K562 (cell line): Measurements from ENCODE around the gene CD302. TPM values are rescaled to one million over a fixed set of nuclear protein-coding genes. Genes with fewer than 3 reads are reported as not detected.
"Not testable (repeated sequence)": the region's sequence is repeated elsewhere in the genome, so short reads cannot be mapped to it uniquely, and the experiment has no call there.

Experiments used
- ATAC-seq: fragments of 200-7000 bp; cut with Tn5 transposase; 3 replicates; pipeline ENCODE4 v1.9.1; 2020; ENCODE audit warnings: moderate library complexity
- BruUV-seq: library from RNA; stranded (reverse); fragments of 400-500 nt; replicated peaks from 2 replicates; lab custom pipeline; 2021; lab: Mats Ljungman, UMichigan
- CTCF ChIA-PET: fragments of 300-600 bp; formaldehyde crosslinking; extraction: SDS; loops from one replicate; lab custom pipeline; 2021; ENCODE audit warnings: low intra/inter-chr PET ratio; lab: Yijun Ruan, JAX
- POLR2A ChIA-PET: fragments of 300-600, 350-650 bp; sonication (Branson Sonifier 250); formaldehyde crosslinking; extraction: SDS; loops from one replicate; lab custom pipeline; 2021; ENCODE audit warnings: antibody characterized with exemption, inconsistent platforms; lab: Yijun Ruan, JAX
- DNase-seq, 4 experiments: peaks; one replicate each; pipeline versions ENCODE4 v3.0.0 to v3.0.0-alpha.2; 2011 to 2018; ENCODE audit warnings: low spot score in 3 of 4, mixed read lengths in 3 of 4; ENCODE audit errors: extremely low read depth in 1 of 4
- FAIRE-seq: peaks from 2 replicates; lab custom pipeline; 2011; peaks lifted over from hg19 to GRCh38; lab: Jason Lieb, UNC
- H2AFZ ChIP-seq: 2 replicates; pipeline ENCODE4 v1.6.0; 2011; ENCODE audit warnings: low read depth, low read length, control low read depth, inconsistent platforms
- H3K27ac ChIP-seq: fragments of 200-600 bp; 3 replicates; pipeline ENCODE4 v1.8.0; 2011; ENCODE audit warnings: low read depth, mild to moderate bottlenecking, control low read depth, inconsistent platforms, low read length, moderate library complexity, mixed read lengths; ENCODE audit errors: extremely low read depth
- H3K27me3 ChIP-seq, 2 experiments: fragments of 300-600 bp in 1 of 2; 2 replicates in 1 of 2; 3 replicates in 1 of 2; pipeline versions ENCODE4 v1.6.0 to v1.8.0; 2011; ENCODE audit warnings: inconsistent platforms in 2 of 2, low read length in 2 of 2, mild to moderate bottlenecking in 1 of 2, mixed read lengths in 1 of 2, moderate library complexity in 1 of 2; ENCODE audit not compliant: control insufficient read depth in 2 of 2, insufficient read depth in 2 of 2
- H3K36me3 ChIP-seq: fragments of 300-600 bp; 3 replicates; pipeline ENCODE4 v1.8.0; 2011; ENCODE audit warnings: mild to moderate bottlenecking, low read length, inconsistent platforms; ENCODE audit not compliant: control insufficient read depth, insufficient read depth
- H3K4me1 ChIP-seq, 2 experiments: fragments of 200-600 bp in 1 of 2; replicated peaks in 1 of 2; 2 replicates in 1 of 2; 3 replicates in 1 of 2; pipeline versions ENCODE4 v1.5.1 to v1.8.0; 2011; ENCODE audit warnings: inconsistent platforms in 2 of 2, low read length in 2 of 2, mild to moderate bottlenecking in 1 of 2, mixed read lengths in 1 of 2, moderate library complexity in 1 of 2; ENCODE audit not compliant: control insufficient read depth in 2 of 2, insufficient read depth in 2 of 2
- H3K4me2 ChIP-seq: 2 replicates; pipeline ENCODE4 v1.6.1; 2011; ENCODE audit warnings: low read length, control low read depth, inconsistent platforms, mixed read lengths; ENCODE audit not compliant: insufficient read depth
- H3K4me3 ChIP-seq: fragments of 200-600 bp; sonication (generic), shearing (Covaris generic); 2 replicates; pipeline ENCODE4 v1.5.1; 2016; ENCODE audit warnings: control low read depth, inconsistent platforms
- H3K79me2 ChIP-seq: fragments of 200-600 bp; 3 replicates; pipeline ENCODE4 v1.8.0; 2011; ENCODE audit warnings: low read length, inconsistent platforms; ENCODE audit not compliant: control insufficient read depth, insufficient read depth
- H3K9ac ChIP-seq, 2 experiments: 2 replicates each; pipeline versions ENCODE4 v1.6.0 to v1.6.1; 2011; ENCODE audit warnings: low read depth in 2 of 2, low read length in 2 of 2, control low read depth in 1 of 2, inconsistent platforms in 1 of 2, mild to moderate bottlenecking in 1 of 2, mixed read lengths in 1 of 2; ENCODE audit not compliant: insufficient read depth in 1 of 2
- H3K9me1 ChIP-seq: one replicate; pipeline ENCODE4 v1.6.0; 2011; ENCODE audit warnings: inconsistent platforms, mild to moderate bottlenecking, low read length, moderate library complexity; ENCODE audit not compliant: control insufficient read depth, insufficient read depth
- H3K9me3 ChIP-seq: replicated peaks from 2 replicates; pipeline ENCODE4 v1.5.1; 2011; ENCODE audit warnings: low read depth, low read length, inconsistent platforms; ENCODE audit not compliant: control insufficient read depth, insufficient read depth
- H4K20me1 ChIP-seq: replicated peaks from 2 replicates; pipeline ENCODE4 v1.6.1; 2011; ENCODE audit warnings: low read length, inconsistent platforms, mixed read lengths; ENCODE audit not compliant: control insufficient read depth, insufficient read depth
- E2F4 ChIP-seq: sonication (generic); formaldehyde crosslinking; IDR thresholded peaks from 2 replicates; pipeline ENCODE4 v1.8.0; 2022; ENCODE audit warnings: mild to moderate bottlenecking, low read depth, missing genetic modification reagents
- SAFB ChIP-seq: fragments of 200-400 bp; formaldehyde crosslinking; IDR thresholded peaks from 2 replicates; pipeline ENCODE4 v1.6.1; 2017; ENCODE audit warnings: low read depth, low read length, borderline replicate concordance
- SMAD2 ChIP-seq: fragments of 150-350 bp; IDR thresholded peaks from 2 replicates; pipeline ENCODE4 v1.6.1; 2014; ENCODE audit warnings: low read depth, mild to moderate bottlenecking, low read length
- SMARCC2 ChIP-seq: fragments of 450-650 bp; IDR thresholded peaks from 2 replicates; pipeline ENCODE4 v1.6.1; 2017; ENCODE audit warnings: antibody characterized with exemption, moderate library complexity, mild to moderate bottlenecking, low read depth
- TCF7L2 ChIP-seq: fragments of 150-350 bp; IDR thresholded peaks from 2 replicates; pipeline ENCODE4 v1.6.1; 2016; ENCODE audit warnings: low read depth, mild to moderate bottlenecking, low read length, moderate library complexity
- ZBTB17 ChIP-seq: fragments of 450-650 bp; formaldehyde crosslinking; IDR thresholded peaks from 2 replicates; pipeline ENCODE4 v1.4.0; 2020; ENCODE audit warnings: mild to moderate bottlenecking
- ZC3H11A ChIP-seq: IDR thresholded peaks from 2 replicates; pipeline ENCODE4 v1.6.1; 2012; ENCODE audit warnings: low read depth, low read length, improper control_type of control experiment
- WGBS: fragments of 100-300 bp; shearing (Covaris generic); methylation state at CpG from one replicate; pipeline ENCODE4 v1.1.6; 2016; ENCODE audit warnings: low coverage, mixed read lengths; ENCODE audit not compliant: insufficient coverage; ENCODE audit errors: missing lambda C conversion rate; 5-methylcytosine and 5-hydroxymethylcytosine counted together
- in situ Hi-C: fragments of 300-500 bp; cut with MboI; formaldehyde crosslinking; loops from 4 replicates; pipeline ENCODE4 v1.15.0; 2018; ENCODE audit warnings: inconsistent platforms, mixed read lengths
- intact Hi-C: fragments of 100-400 bp; cut with micrococcal nuclease; formaldehyde crosslinking; loops from 2 replicates; pipeline ENCODE4 v1.14.2; 2022
- polyA plus RNA-seq, 8 experiments: library from polyadenylated mRNA; depleted of rRNA in 4 of 8; stranded (reverse) in 5 of 8; unstranded in 3 of 8; fragments of >200 nt; fragmentation: Nextera tagmentation in 2 of 8; fragmentation: Illumina TruSeq in 1 of 8; extraction: Ambion mirVana in 2 of 8; extraction: Trizol in 1 of 8; gene quantifications; 2 replicates each; pipeline versions ENCODE4 v1.2.1 to v1.2.3, GENCODE V29; 2011 to 2014; ENCODE audit warnings: inconsistent platforms in 1 of 8, missing spikeins in 1 of 8
- total RNA-seq, 7 experiments: library from RNA; depleted of rRNA in 6 of 7; stranded (reverse); fragments of >200 nt in 6 of 7; fragmentation: Illumina TruSeq in 2 of 7; extraction: Trizol in 2 of 7; gene quantifications; 2 replicates each; pipeline versions ENCODE4 v1.2.1 to v1.2.3, GENCODE V29; 2011 to 2021; ENCODE audit warnings: low replicate concordance in 1 of 7

The CD302 gene
- total and polyA plus RNA-seq, 9 of the 15 experiments (the other 6 are each of a cell fraction or from before 2014, with no cell fraction given), result 0.03 to 0.07 (median 0.04) TPM; not detected in 5

GRCh38 chr2:159828738-159829137 lies 30.7 kb upstream of the CD302 start:
- no peak for TF ChIP-seq E2F4
- TF ChIP-seq SMAD2, result no peak
- no peak for TF ChIP-seq TCF7L2
- TF ChIP-seq ZBTB17 (CRISPR knock-in tag), result no peak
- no peak for TF ChIP-seq SMARCC2
- no peak for TF ChIP-seq ZC3H11A
- no peak for TF ChIP-seq SAFB
- TF ChIP-seq, all 486 proteins: peak for 0
- no peaks in the 10 kb centered on the region for H3K36me3 ChIP-seq
- no peak overlapping the region for H2AFZ ChIP-seq
- no peak for DNase-seq
- in situ Hi-C loops (no loop called here), intact Hi-C loops (no loop called here)
- FAIRE-seq, result no peak
- H3K9me1 ChIP-seq, result no peaks in the 10 kb centered on the region
- H3K4me1 ChIP-seq, result no peaks in the 10 kb centered on the region
- H3K79me2 ChIP-seq, result no peaks in the 10 kb centered on the region
- WGBS, result 0% methylated on average over 2 of the region's 2 CpGs
- no peak overlapping the region for H3K4me3 ChIP-seq
- ChIA-PET POLR2A (no interaction called here), CTCF (no interaction called here)
- no TSS peak for BruUV-seq
- no peak overlapping the region for H3K27ac ChIP-seq
- H3K9ac ChIP-seq, result no peak overlapping the region
- peaks cover 3 to 4% of the 10 kb centered on the region in 2 experiments; a peak in 3 of 5 replicates for H3K27me3 ChIP-seq
- H3K9me3 ChIP-seq, result no peaks in the 10 kb centered on the region
- ATAC-seq, result no peak
- no peaks in the 10 kb centered on the region for H4K20me1 ChIP-seq
- no peak overlapping the region for H3K4me2 ChIP-seq

GRCh38 chr2:159822478-159822833 lies 24.4 kb upstream of the CD302 start:
- H3K36me3 ChIP-seq, DNase-seq, H3K9ac ChIP-seq, H4K20me1 ChIP-seq, H3K4me1 ChIP-seq, H3K9me1 ChIP-seq, H3K4me3 ChIP-seq, ATAC-seq, BruUV-seq, H3K4me2 ChIP-seq, H3K27ac ChIP-seq, H3K79me2 ChIP-seq, FAIRE-seq, H2AFZ ChIP-seq, H3K9me3 ChIP-seq, CTCF ChIA-PET, intact Hi-C loops: not testable (repeated sequence)
- WGBS, result 0% methylated on average over 4 of the region's 4 CpGs
- peaks cover 4 to 11% of the 10 kb centered on the region in 2 experiments; a peak in 3 of 5 replicates for H3K27me3 ChIP-seq
- POLR2A ChIA-PET, result interaction anchor here (0.8 kb wide), 1 partner anchor 21 kb away, joined by 3 read pairs; no protein-coding TSS in a partner anchor
- in situ Hi-C loops, result loop anchor here (25.0 kb wide), 1 partner anchor 910 kb away; no protein-coding TSS in a partner anchor
